Stimulated activated effector memory CD8-positive, alpha-beta T cell treated with anti-CD3 and anti-CD28 coated beads, Interleukin-12 subunit alpha, Interleukin-12 subunit beta, amount 100 ng/mL, for 72 hours (primary cell): ENCODE measurements around the gene PLSCR3.

Experiments used
- ATAC-seq: fragments of 150-1000 bp; cut with Tn5 transposase; 2 replicates; pipeline ENCODE4 v1.10.0; 2021
- DNase-seq, 2 donors: peaks; one replicate each; pipeline ENCODE4 v3.0.0; 2021 to 2022; ENCODE audit warnings: low spot score in 2 of 2
- H3K27ac Mint-ChIP-seq: one replicate; pipeline ENCODE4 v1.8.0; 2022; ENCODE audit warnings: mild to moderate bottlenecking, mixed read lengths
- H3K36me3 Mint-ChIP-seq: one replicate; pipeline ENCODE4 v1.8.0; 2022; ENCODE audit warnings: mild to moderate bottlenecking, mixed read lengths
- H3K4me1 Mint-ChIP-seq: one replicate; pipeline ENCODE4 v1.8.0; 2022; ENCODE audit warnings: mixed read lengths
- H3K4me3 Mint-ChIP-seq: one replicate; pipeline ENCODE4 v1.8.0; 2022; ENCODE audit warnings: mild to moderate bottlenecking, mixed read lengths
- H3K9me3 Mint-ChIP-seq: one replicate; pipeline ENCODE4 v1.8.0; 2022; ENCODE audit warnings: mixed read lengths

PLSCR3 gene

DNA sequence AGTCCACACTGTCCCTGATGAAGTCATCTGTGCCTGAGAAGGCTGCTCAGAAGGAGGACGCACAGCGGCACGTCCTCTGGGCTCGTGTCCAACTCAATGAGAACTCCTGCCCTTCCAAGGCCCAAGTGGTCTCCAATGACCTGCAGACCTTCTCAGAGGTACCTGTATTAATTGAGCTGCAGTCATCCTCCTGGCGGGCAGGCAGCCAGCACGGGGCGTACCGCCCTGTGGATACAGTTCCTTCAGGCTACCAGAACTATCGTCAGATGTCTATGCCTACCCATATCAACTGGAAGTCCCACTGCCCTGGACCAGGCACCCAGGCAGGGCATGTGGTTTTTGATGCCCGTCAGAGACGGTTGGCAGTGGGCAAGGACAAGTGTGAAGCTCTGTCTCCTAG is 38.0 kb upstream of the PLSCR3 start:
- H3K27ac Mint-ChIP-seq, result no peak overlapping the region
- no peak for DNase-seq
- no peaks in the 10 kb centered on the region for H3K9me3 Mint-ChIP-seq
- no peak for ATAC-seq
- H3K4me3 Mint-ChIP-seq, result no peak overlapping the region
- peaks cover 12% of the 10 kb centered on the region for H3K4me1 Mint-ChIP-seq
- peaks cover 20% of the 10 kb centered on the region for H3K36me3 Mint-ChIP-seq

DNA sequence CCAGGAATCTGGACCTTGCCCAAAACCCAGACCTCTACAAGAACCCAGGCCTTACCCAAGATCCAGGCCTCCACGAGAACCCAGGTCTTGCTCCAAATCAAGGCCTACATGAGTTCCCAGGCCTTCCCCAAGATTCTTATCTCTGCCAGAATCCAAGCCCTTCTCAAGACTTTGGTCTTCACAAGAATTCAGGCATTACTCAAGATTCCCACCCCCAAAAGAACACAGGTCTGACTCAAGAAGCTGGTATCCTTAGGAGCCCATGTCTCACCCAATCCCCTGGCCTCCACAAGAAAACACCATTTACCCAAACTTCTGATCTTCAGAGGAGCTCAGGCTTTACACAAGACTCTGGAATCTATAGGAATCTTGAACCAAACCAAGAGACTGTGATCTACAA is 36.9 kb upstream of the PLSCR3 start:
- Mint-ChIP-seq H3K27ac (no peak overlapping the region), H3K4me1 (peaks cover 4% of the 10 kb centered on the region), H3K4me3 (no peak overlapping the region), H3K36me3 (peaks cover 11% of the 10 kb centered on the region), H3K9me3 (no peaks in the 10 kb centered on the region)
- DNase-seq (no peak), ATAC-seq (no peak)

DNA sequence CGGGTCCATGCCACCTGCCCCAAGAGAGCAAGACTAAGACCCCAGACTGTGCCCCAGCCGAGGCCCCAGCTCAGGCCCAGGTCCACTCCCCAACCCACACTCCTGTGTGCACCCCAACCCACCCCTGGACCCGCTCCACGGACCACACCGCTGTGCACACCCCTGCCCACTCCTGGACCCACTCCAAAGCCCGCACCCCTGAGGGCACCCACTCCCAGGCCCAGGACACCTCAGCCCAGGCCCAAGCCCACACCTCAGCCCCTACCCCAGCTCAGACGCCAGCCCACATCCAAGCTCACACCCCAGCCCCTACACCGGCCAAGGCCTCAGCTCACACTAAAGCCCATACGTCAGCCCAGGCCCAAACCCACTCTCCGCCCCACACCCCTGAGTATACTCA is 35.4 kb upstream of the PLSCR3 start:
- DNase-seq, result no peak
- Mint-ChIP-seq H3K9me3 (no peaks in the 10 kb centered on the region), H3K27ac (no peak overlapping the region), H3K36me3 (no peaks in the 10 kb centered on the region), H3K4me1 (no peaks in the 10 kb centered on the region), H3K4me3 (no peak overlapping the region)
- ATAC-seq, result no peak

GRCh38 chr17:7428557-7428956 is 34.2 kb upstream of the PLSCR3 start, which contains the start of gene SPEM3:
Gene SPEM3 (plus strand): TSS chr17:7428857. CDS start chr17:7428903, 46 bp downstream.
- ATAC-seq, result no peak
- no peaks in the 10 kb centered on the region for H3K4me1 Mint-ChIP-seq
- H3K27ac Mint-ChIP-seq, result no peak within 1 kb of the TSS
- no peaks in the 10 kb centered on the region for H3K9me3 Mint-ChIP-seq
- DNase-seq, result no peak
- H3K4me3 Mint-ChIP-seq, result no peak within 1 kb of the TSS
- no peaks in the 10 kb centered on the region for H3K36me3 Mint-ChIP-seq

DNA sequence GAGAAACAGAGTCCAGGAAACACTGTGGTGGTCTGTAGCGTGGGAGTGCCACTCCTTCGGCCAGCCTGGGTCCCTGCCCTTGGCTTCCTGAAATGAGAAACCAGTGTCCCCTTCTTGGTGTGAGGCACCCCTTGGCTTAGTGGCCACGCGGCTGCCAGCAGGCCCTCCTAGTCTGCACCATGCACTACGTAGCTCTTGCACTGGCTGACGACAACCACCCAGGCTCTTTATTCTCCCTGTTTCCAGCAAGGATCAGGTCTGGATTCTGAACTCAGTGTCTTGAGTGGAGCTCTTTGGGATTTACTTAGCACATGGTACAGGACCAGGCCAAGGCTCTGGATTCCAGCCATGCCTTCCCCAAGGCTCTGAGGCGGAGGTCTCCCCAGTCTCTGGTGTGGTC is 33.2 kb upstream of the PLSCR3 start:
- no peaks in the 10 kb centered on the region for H3K4me1 Mint-ChIP-seq
- ATAC-seq, result no peak
- no peaks in the 10 kb centered on the region for H3K9me3 Mint-ChIP-seq
- no peak for DNase-seq
- no peaks in the 10 kb centered on the region for H3K36me3 Mint-ChIP-seq
- H3K4me3 Mint-ChIP-seq, result no peak overlapping the region
- H3K27ac Mint-ChIP-seq, result no peak overlapping the region

- Mint-ChIP-seq H3K9me3 (no peaks in the 10 kb centered on the region), H3K36me3 (no peaks in the 10 kb centered on the region), H3K27ac (no peak overlapping the region), H3K4me1 (no peaks in the 10 kb centered on the region), H3K4me3 (no peak overlapping the region)
- no peak for DNase-seq
- no peak for ATAC-seq
Measured at GRCh38 chr17:7426896-7427489, 32.7 kb upstream of the PLSCR3 start.

DNA sequence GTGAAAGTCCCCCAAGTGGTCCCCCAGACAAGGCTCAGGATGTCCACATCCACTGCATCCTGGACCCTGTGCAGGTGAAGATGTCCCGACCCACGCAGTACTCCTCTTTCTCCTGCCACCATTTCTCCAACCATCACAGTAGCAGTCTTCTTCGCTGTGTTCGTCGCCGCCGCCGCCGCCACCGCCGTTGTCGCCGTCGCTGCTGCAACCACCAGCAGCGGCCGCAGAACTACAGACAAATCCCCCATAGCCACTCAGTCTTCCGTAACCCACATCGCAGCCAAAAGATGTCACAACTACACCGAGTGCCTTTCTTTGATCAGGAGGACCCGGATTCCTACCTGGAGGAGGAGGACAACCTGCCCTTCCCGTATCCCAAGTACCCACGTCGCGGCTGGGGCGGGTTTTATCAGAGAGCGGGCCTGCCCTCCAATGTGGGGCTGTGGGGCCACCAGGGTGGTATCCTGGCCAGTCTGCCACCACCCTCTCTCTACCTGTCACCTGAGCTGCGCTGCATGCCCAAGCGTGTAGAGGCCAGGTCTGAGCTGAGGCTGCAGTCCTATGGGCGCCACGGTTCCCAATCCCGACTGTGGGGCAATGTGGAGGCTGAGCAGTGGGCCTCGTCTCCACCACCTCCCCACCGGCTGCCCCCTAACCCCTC is 32.0 kb upstream of the PLSCR3 start:
- DNase-seq (no peak), ATAC-seq (no peak)
- Mint-ChIP-seq H3K4me1 (no peaks in the 10 kb centered on the region), H3K27ac (no peak overlapping the region), H3K4me3 (no peak overlapping the region), H3K36me3 (no peaks in the 10 kb centered on the region), H3K9me3 (no peaks in the 10 kb centered on the region)

DNA sequence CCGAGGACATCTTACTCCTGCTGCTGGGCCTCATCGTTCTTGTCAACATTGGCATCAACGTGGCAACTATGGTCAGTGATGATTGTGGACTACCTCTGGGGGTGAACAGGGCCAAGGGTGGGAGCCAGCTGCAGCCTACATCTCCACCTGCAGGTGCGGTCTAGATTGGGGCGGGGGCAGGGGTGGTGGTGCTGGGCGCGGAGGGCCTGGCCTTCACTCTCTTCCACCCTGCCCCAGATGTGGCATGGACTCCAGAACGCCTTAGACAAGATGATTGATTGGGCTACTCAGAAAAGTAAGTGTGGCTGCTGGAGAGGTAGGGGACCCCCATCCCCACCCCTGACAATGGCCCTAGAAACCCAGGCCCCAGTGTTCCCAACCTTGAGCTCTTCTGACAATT is 31.4 kb upstream of the PLSCR3 start:
- no peak overlapping the region for H3K4me3 Mint-ChIP-seq
- H3K36me3 Mint-ChIP-seq, result no peaks in the 10 kb centered on the region
- H3K4me1 Mint-ChIP-seq, result no peaks in the 10 kb centered on the region
- ATAC-seq (no peak), DNase-seq (no peak)
- H3K9me3 Mint-ChIP-seq, result no peaks in the 10 kb centered on the region
- no peak overlapping the region for H3K27ac Mint-ChIP-seq

GRCh38 chr17:7425316-7425715 is 31.0 kb upstream of the PLSCR3 start, which contains the start of gene SPEM2:
Gene SPEM2 (plus strand): TSS chr17:7425616. CDS start chr17:7425689, 73 bp downstream.
- ATAC-seq (no peak), DNase-seq (no peak)
- no peak within 1 kb of the TSS for H3K4me3 Mint-ChIP-seq
- peak within 1 kb of the TSS; percentile 54 for H3K27ac Mint-ChIP-seq
- H3K36me3 Mint-ChIP-seq, result no peaks in the 10 kb centered on the region
- no peaks in the 10 kb centered on the region for H3K9me3 Mint-ChIP-seq
- H3K4me1 Mint-ChIP-seq, result no peaks in the 10 kb centered on the region

DNA sequence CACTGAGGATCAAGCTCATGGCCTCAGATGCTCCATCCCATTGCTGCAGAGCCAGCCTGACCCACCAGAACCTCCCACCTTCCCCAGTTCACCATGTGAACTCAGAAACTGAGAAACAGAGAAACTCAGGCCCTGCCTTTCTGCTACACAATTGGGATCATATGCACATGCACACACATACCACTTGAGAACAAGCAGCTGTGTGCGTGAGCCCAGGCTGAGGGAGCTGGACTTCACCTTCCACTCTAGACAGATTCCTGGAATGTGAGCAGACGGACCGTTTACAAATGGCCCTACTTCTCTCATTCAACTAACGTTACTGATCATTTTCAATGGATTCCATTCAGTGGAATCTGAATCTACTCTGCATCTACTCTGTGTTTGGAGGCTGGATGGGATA is 29.4 kb upstream of the PLSCR3 start:
- ATAC-seq (no peak), DNase-seq (no peak)
- Mint-ChIP-seq H3K27ac (no peak overlapping the region), H3K9me3 (no peaks in the 10 kb centered on the region), H3K4me1 (no peaks in the 10 kb centered on the region), H3K36me3 (no peaks in the 10 kb centered on the region), H3K4me3 (no peak overlapping the region)

GRCh38 chr17:7421186-7421585 is 26.9 kb upstream of the PLSCR3 start:
- H3K9me3 Mint-ChIP-seq, result no peaks in the 10 kb centered on the region
- no peak for ATAC-seq
- H3K36me3 Mint-ChIP-seq, result no peaks in the 10 kb centered on the region
- peaks cover 6% of the 10 kb centered on the region for H3K4me1 Mint-ChIP-seq
- no peak for DNase-seq
- H3K27ac Mint-ChIP-seq, result no peak overlapping the region
- no peak overlapping the region for H3K4me3 Mint-ChIP-seq

- no peaks in the 10 kb centered on the region for H3K9me3 Mint-ChIP-seq
- no peak for DNase-seq
- peak within 1 kb of the TSS; percentile 26 for H3K27ac Mint-ChIP-seq
- no peaks in the 10 kb centered on the region for H3K36me3 Mint-ChIP-seq
- peaks cover 7% of the 10 kb centered on the region for H3K4me1 Mint-ChIP-seq
- ATAC-seq, result no peak
- no peak within 1 kb of the TSS for H3K4me3 Mint-ChIP-seq
Measured at GRCh38 chr17:7419819-7420610, 25.7 kb upstream of the PLSCR3 start, which contains the start of gene SPEM1. Gene SPEM1 (plus strand): TSS chr17:7420324. CDS start chr17:7420385, 61 bp downstream.

DNA sequence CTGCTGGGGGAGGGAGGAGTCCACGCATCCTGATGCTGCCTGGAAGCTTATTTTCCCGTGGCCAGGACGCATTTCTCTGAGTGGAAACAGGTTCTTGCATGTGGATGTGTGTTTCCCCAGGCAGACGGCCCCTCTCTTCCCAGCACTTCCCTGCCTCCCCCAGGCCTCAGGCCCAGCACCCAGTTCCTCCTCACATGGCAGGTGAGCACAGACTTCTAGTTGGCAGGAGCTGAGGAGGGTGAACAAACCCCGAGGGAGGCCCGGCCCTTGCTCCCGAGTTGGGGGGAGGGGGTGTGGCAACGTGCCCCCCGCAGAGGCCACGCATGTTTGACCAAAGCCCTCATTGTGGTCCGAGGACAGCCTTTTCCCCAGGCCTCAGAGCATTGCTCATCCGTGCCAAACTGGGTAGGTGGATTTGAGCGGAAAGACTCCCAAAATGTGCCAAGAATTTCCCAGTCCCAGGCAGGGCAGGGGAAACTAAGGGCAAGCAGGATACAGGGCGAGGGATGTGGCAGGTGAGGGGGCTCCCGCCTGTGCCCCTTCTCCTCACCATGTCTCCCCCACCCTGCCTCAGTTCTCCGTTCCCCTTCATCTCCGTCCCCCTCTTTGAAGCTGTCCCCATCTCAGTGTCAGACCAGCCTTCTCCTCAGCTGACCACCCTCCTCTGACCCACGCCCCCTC is 24.3 kb upstream of the PLSCR3 start:
- peaks cover 7% of the 10 kb centered on the region for H3K4me1 Mint-ChIP-seq
- no peaks in the 10 kb centered on the region for H3K9me3 Mint-ChIP-seq
- peak overlapping the region; percentile 1 for H3K27ac Mint-ChIP-seq
- no peaks in the 10 kb centered on the region for H3K36me3 Mint-ChIP-seq
- DNase-seq, result no peak
- H3K4me3 Mint-ChIP-seq, result no peak overlapping the region
- no peak for ATAC-seq

DNA sequence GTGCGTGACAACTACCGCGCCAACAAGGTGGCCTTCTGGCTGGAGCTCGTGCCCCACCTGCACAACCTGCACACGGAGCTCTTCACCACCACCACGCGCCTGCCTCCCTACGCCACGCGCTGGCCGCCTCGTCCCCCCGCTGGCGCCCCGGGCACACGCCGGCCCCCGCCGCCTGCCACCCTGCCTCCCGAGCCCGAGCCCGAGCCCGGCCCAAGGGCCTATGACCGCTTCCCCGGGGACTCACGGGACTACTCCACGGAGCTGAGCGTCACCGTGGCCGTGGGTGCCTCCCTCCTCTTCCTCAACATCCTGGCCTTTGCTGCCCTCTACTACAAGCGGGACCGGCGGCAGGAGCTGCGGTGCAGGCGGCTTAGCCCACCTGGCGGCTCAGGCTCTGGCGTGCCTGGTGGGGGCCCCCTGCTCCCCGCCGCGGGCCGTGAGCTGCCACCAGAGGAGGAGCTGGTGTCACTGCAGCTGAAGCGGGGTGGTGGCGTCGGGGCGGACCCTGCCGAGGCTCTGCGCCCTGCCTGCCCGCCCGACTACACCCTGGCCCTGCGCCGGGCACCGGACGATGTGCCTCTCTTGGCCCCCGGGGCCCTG is 22.8 kb upstream of the PLSCR3 start:
- ATAC-seq (no peak), DNase-seq (no peak)
- Mint-ChIP-seq H3K4me1 (peaks cover 14% of the 10 kb centered on the region), H3K9me3 (no peaks in the 10 kb centered on the region), H3K36me3 (no peaks in the 10 kb centered on the region), H3K4me3 (no peak overlapping the region), H3K27ac (peak overlapping the region; percentile 51)

GRCh38 chr17:7416323-7416722 is 22.0 kb upstream of the PLSCR3 start:
- H3K27ac Mint-ChIP-seq, result peak overlapping the region; percentile 51
- H3K4me3 Mint-ChIP-seq, result no peak overlapping the region
- H3K9me3 Mint-ChIP-seq, result no peaks in the 10 kb centered on the region
- H3K4me1 Mint-ChIP-seq, result peaks cover 14% of the 10 kb centered on the region
- DNase-seq (no peak), ATAC-seq (no peak)
- no peaks in the 10 kb centered on the region for H3K36me3 Mint-ChIP-seq
